ENCODE data around the gene SDHB. TPM values are rescaled to one million over a fixed set of nuclear protein-coding genes. Genes with fewer than 3 reads are reported as not detected.

The SDHB gene
- total RNA-seq, 3 donors from 2014 or later, result 80.6 to 106 (median 97.7) TPM

GRCh38 chr1:17098446-17099317 lies 44.9 kb upstream of the SDHB start:
- no peak overlapping the region for H3K4me3 ChIP-seq
- H3K36me3 ChIP-seq, result no peaks in the 10 kb centered on the region
- peak in 1 of 2 donors; percentile 46 for DNase-seq (ENCODE audit: low spot score in 2 of 2)
- intact Hi-C loops (cut with DNase I; ENCODE audit: low total_unique reads), result no loop called here
- peak overlapping the region; percentile 84 to 94 for H3K27ac ChIP-seq
- H3K4me1 ChIP-seq, result peaks cover 5 to 11% of the 10 kb centered on the region in 2 donors
- TF ChIP-seq CTCF (IDR thresholded peaks at IDR 0.05) (no peak), POLR2AphosphoS5 (IDR thresholded peaks at IDR 0.05) (no peak), POLR2A (IDR thresholded peaks at IDR 0.05) (no peak)
- no peaks in the 10 kb centered on the region for H3K9me3 ChIP-seq
- H3K27me3 ChIP-seq, result no peaks in the 10 kb centered on the region

- Histone ChIP-seq H3K36me3 (no peaks in the 10 kb centered on the region), H3K27me3 (no peaks in the 10 kb centered on the region), H3K4me3 (no peak overlapping the region), H3K4me1 (peaks cover 5 to 11% of the 10 kb centered on the region in 2 donors), H3K27ac (peak overlapping the region; percentile 84 to 94), H3K9me3 (no peaks in the 10 kb centered on the region)
- no peak for TF ChIP-seq POLR2AphosphoS5 (IDR thresholded peaks at IDR 0.05)
- TF ChIP-seq CTCF (IDR thresholded peaks at IDR 0.05), result no peak
- TF ChIP-seq POLR2A (IDR thresholded peaks at IDR 0.05), result no peak
- intact Hi-C loops (cut with DNase I; ENCODE audit: low total_unique reads), result no loop called here
- no peak for DNase-seq (ENCODE audit: low spot score in 2 of 2)
Observed at GRCh38 chr1:17097787-17098186, 44.0 kb upstream of the SDHB start.

- H3K9me3 ChIP-seq, result no peaks in the 10 kb centered on the region
- H3K36me3 ChIP-seq, result no peaks in the 10 kb centered on the region
- DNase-seq (ENCODE audit: low spot score in 2 of 2), result no peak
- H3K27ac ChIP-seq, result peak overlapping the region; percentile 84 to 94
- peaks cover 5 to 11% of the 10 kb centered on the region in 2 donors for H3K4me1 ChIP-seq
- intact Hi-C loops (cut with DNase I; ENCODE audit: low total_unique reads), result no loop called here
- no peaks in the 10 kb centered on the region for H3K27me3 ChIP-seq
- no peak overlapping the region for H3K4me3 ChIP-seq
- no peak for TF ChIP-seq POLR2AphosphoS5 (IDR thresholded peaks at IDR 0.05)
- no peak for TF ChIP-seq CTCF (IDR thresholded peaks at IDR 0.05)
- TF ChIP-seq POLR2A (IDR thresholded peaks at IDR 0.05), result no peak
Observed at GRCh38 chr1:17097147-17097546, 43.3 kb upstream of the SDHB start.

GRCh38 chr1:17096584-17096983 lies 42.8 kb upstream of the SDHB start:
- H3K36me3 ChIP-seq, result no peaks in the 10 kb centered on the region
- DNase-seq (ENCODE audit: low spot score in 2 of 2), result no peak
- peaks cover 5 to 11% of the 10 kb centered on the region in 2 donors for H3K4me1 ChIP-seq
- H3K4me3 ChIP-seq, result no peak overlapping the region
- no peaks in the 10 kb centered on the region for H3K9me3 ChIP-seq
- no peaks in the 10 kb centered on the region for H3K27me3 ChIP-seq
- TF ChIP-seq CTCF (IDR thresholded peaks at IDR 0.05) (no peak), POLR2AphosphoS5 (IDR thresholded peaks at IDR 0.05) (no peak), POLR2A (IDR thresholded peaks at IDR 0.05) (no peak)
- peak overlapping the region; percentile 84 to 94 for H3K27ac ChIP-seq
- intact Hi-C loops (cut with DNase I; ENCODE audit: low total_unique reads), result no loop called here

- TF ChIP-seq CTCF (IDR thresholded peaks at IDR 0.05) (no peak), POLR2AphosphoS5 (IDR thresholded peaks at IDR 0.05) (no peak), POLR2A (IDR thresholded peaks at IDR 0.05) (no peak)
- Histone ChIP-seq H3K9me3 (no peaks in the 10 kb centered on the region), H3K36me3 (no peaks in the 10 kb centered on the region), H3K4me3 (no peak overlapping the region), H3K4me1 (peaks cover 5 to 11% of the 10 kb centered on the region in 2 donors), H3K27ac (no peak overlapping the region), H3K27me3 (no peaks in the 10 kb centered on the region)
- DNase-seq (ENCODE audit: low spot score in 2 of 2), result no peak
- intact Hi-C loops (cut with DNase I; ENCODE audit: low total_unique reads), result no loop called here
Observed at GRCh38 chr1:17095141-17095540, 41.3 kb upstream of the SDHB start.

All from breast epithelium (tissue), 4 donors.